ENCODE measurements around the gene SHLD2.
"Not testable (repeated sequence)": the region's sequence is repeated elsewhere in the genome, so short reads cannot be mapped to it uniquely, and the experiment has no call there.

DNA sequence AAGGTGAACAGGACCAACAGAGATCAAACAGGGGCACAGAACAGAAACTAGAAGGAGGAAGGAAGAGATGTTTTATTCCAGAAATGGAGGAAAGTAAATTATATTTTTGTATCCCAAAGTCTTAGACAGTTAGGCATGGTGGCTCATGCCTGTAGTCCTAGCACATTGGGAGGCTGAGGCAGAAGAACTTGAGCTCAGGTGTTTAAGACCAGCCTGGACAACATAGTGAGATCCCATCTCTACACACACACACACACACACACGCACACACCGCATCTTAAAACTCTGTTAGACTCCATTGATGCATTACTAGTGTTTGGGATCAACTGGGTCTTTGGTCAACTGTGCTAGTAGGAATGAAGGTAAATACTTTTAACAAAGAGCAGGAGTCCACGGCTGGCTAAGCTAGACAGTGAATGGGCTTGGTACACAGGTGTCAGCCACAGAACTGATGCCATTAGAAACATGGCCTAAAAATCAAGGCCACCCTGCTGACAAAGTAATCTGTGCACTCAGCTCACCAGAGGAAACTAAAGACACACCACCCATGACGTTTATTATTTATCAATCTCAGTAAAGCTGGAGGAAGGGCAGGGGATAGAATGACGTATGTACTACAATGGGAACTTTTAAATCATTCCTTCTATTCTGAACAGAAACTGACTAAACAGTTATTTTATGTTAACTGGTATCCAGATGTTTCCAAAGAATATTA lies 11.3 kb upstream of the SHLD2 start:
- TF ChIP-seq, protein P1, sequence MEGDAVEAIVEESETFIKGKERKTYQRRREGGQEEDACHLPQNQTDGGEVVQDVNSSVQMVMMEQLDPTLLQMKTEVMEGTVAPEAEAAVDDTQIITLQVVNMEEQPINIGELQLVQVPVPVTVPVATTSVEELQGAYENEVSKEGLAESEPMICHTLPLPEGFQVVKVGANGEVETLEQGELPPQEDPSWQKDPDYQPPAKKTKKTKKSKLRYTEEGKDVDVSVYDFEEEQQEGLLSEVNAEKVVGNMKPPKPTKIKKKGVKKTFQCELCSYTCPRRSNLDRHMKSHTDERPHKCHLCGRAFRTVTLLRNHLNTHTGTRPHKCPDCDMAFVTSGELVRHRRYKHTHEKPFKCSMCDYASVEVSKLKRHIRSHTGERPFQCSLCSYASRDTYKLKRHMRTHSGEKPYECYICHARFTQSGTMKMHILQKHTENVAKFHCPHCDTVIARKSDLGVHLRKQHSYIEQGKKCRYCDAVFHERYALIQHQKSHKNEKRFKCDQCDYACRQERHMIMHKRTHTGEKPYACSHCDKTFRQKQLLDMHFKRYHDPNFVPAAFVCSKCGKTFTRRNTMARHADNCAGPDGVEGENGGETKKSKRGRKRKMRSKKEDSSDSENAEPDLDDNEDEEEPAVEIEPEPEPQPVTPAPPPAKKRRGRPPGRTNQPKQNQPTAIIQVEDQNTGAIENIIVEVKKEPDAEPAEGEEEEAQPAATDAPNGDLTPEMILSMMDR (IDR thresholded peaks at IDR 0.05) = not testable (repeated sequence)
- TF ChIP-seq ZFX (IDR thresholded peaks at IDR 0.05; ENCODE audit: borderline replicate concordance) = not testable (repeated sequence)
